SU-DHL-6 (cell line): ENCODE results near the gene ST6GAL1.
A peak's percentile ranks its signal among the peaks of the same experiment; 100 is the strongest.

ENCODE experiments used
- H2AFZ ChIP-seq: fragments of 200-600 bp; sonication (generic); 2 replicates; pipeline ENCODE4 v1.6.1; 2014; ENCODE audit warnings: low read depth, mild to moderate bottlenecking, moderate library complexity, mixed read lengths, antibody characterized with exemption, low read length; ENCODE audit not compliant: severe bottlenecking
- H3F3A ChIP-seq: fragments of 200-600 bp; shearing (Covaris generic); 2 replicates; pipeline ENCODE4 v1.6.0; 2016; ENCODE audit warnings: antibody characterized with exemption, mild to moderate bottlenecking; ENCODE audit not compliant: insufficient read depth
- H3K27ac ChIP-seq: fragments of 200-600 bp; sonication (generic); 2 replicates; pipeline ENCODE4 v1.5.1; 2016; ENCODE audit warnings: low read depth, mild to moderate bottlenecking, low read length, moderate library complexity, mixed read lengths
- H3K27me3 ChIP-seq: fragments of 200-600 bp; sonication (generic), shearing (Covaris generic); 2 replicates; pipeline ENCODE4 v1.6.0; 2014; ENCODE audit warnings: mild to moderate bottlenecking, low read length
- H3K36me3 ChIP-seq: fragments of 200-600 bp; sonication (generic); 2 replicates; pipeline ENCODE4 v1.6.1; 2014; ENCODE audit warnings: mild to moderate bottlenecking, low read length, mixed read lengths
- H3K4me2 ChIP-seq: fragments of 300-600, 200-600 bp; shearing (Covaris generic), sonication (generic); 2 replicates; pipeline ENCODE4 v1.6.0; 2014; ENCODE audit warnings: low read length, low read depth, mild to moderate bottlenecking; ENCODE audit not compliant: poor library complexity, severe bottlenecking
- H3K4me3 ChIP-seq: fragments of 200-600 bp; sonication (generic); 2 replicates; pipeline ENCODE4 v1.5.1; 2014; ENCODE audit warnings: antibody characterized with exemption, low read length, mild to moderate bottlenecking, mixed read lengths; ENCODE audit not compliant: insufficient read depth, poor library complexity, severe bottlenecking
- H3K79me2 ChIP-seq: fragments of 200-600 bp; sonication (generic); 2 replicates; pipeline ENCODE4 v1.6.1; 2014; ENCODE audit warnings: mild to moderate bottlenecking, low read length, moderate library complexity; ENCODE audit not compliant: insufficient read depth
- H3K9ac ChIP-seq: fragments of 200-600 bp; sonication (generic); 2 replicates; pipeline ENCODE4 v1.7.0; 2014; ENCODE audit warnings: mild to moderate bottlenecking, low read length
- H3K9me2 ChIP-seq: fragments of 200-600 bp; sonication (generic); replicated peaks from 2 replicates; pipeline ENCODE4 v1.6.1; 2014; ENCODE audit warnings: low read length; ENCODE audit not compliant: insufficient read depth
- H3K9me3 ChIP-seq: fragments of 200-600 bp; sonication (generic); 2 replicates; pipeline ENCODE4 v1.6.1; 2014; ENCODE audit warnings: low read length, mixed read lengths; ENCODE audit not compliant: insufficient read depth
- H4K20me1 ChIP-seq: fragments of 200-600 bp; sonication (generic); 2 replicates; pipeline ENCODE4 v1.6.1; 2014; ENCODE audit warnings: low read depth, mild to moderate bottlenecking, antibody characterized with exemption, low read length, moderate library complexity, mixed read lengths
- CTCF ChIP-seq: fragments of 200-600 bp; sonication (generic); IDR thresholded peaks from one replicate; pipeline ENCODE4 v1.5.1; 2017; ENCODE audit warnings: antibody characterized with exemption, mild to moderate bottlenecking, low read length, moderate library complexity; ENCODE audit not compliant: insufficient read depth, poor library complexity, severe bottlenecking
- EZH2phosphoT487 ChIP-seq: fragments of 200-600 bp; sonication (generic), shearing (Covaris generic); conservative IDR thresholded peaks from 2 replicates; pipeline ENCODE4 v1.6.1; 2018; ENCODE audit warnings: mild to moderate bottlenecking, antibody characterized with exemption, low read length, moderate library complexity, mixed read lengths

ST6GAL1 gene

GRCh38 chr3:187072102-187072501 is 141.8 kb downstream of the ST6GAL1 start:
- no peak for TF ChIP-seq EZH2phosphoT487
- no peak for TF ChIP-seq CTCF
- Histone ChIP-seq H3K9ac (no peak overlapping the region), H3K27me3 (no peaks in the 10 kb centered on the region), H3K9me2 (no peaks in the 10 kb centered on the region), H3K9me3 (no peaks in the 10 kb centered on the region), H3K79me2 (peaks cover 26% of the 10 kb centered on the region), H3K36me3 (peaks cover 54% of the 10 kb centered on the region), H3K4me2 (no peak overlapping the region), H3F3A (peaks cover 61% of the 10 kb centered on the region), H3K27ac (peak overlapping the region; percentile 59), H3K4me3 (no peak overlapping the region), H4K20me1 (no peaks in the 10 kb centered on the region), H2AFZ (no peak overlapping the region)

- no peak overlapping the region for H2AFZ ChIP-seq
- peaks cover 52% of the 10 kb centered on the region for H3K36me3 ChIP-seq
- peaks cover 65% of the 10 kb centered on the region for H3F3A ChIP-seq
- H3K4me2 ChIP-seq: no peak overlapping the region
- TF ChIP-seq EZH2phosphoT487: no peak
- TF ChIP-seq CTCF: no peak
- H4K20me1 ChIP-seq: no peaks in the 10 kb centered on the region
- H3K79me2 ChIP-seq: peaks cover 23% of the 10 kb centered on the region
- H3K27me3 ChIP-seq: no peaks in the 10 kb centered on the region
- H3K4me3 ChIP-seq: no peak overlapping the region
- no peak overlapping the region for H3K9ac ChIP-seq
- H3K9me2 ChIP-seq: no peaks in the 10 kb centered on the region
- H3K27ac ChIP-seq: peak overlapping the region; percentile 59
- H3K9me3 ChIP-seq: no peaks in the 10 kb centered on the region
Measured at GRCh38 chr3:187072511-187072910, 142.2 kb downstream of the ST6GAL1 start.

GRCh38 chr3:187073581-187074098 is 143.3 kb downstream of the ST6GAL1 start:
- Histone ChIP-seq H3K36me3 (peaks cover 45% of the 10 kb centered on the region), H4K20me1 (no peaks in the 10 kb centered on the region), H3K27ac (0 out of 2 replicates have a peak overlapping the region, but pooled peaks have one; percentile 4), H3K79me2 (peaks cover 14% of the 10 kb centered on the region), H3K4me2 (no peak overlapping the region), H2AFZ (no peak overlapping the region), H3K9me3 (no peaks in the 10 kb centered on the region), H3F3A (peaks cover 72% of the 10 kb centered on the region), H3K9me2 (no peaks in the 10 kb centered on the region), H3K4me3 (no peak overlapping the region), H3K9ac (no peak overlapping the region), H3K27me3 (no peaks in the 10 kb centered on the region)
- TF ChIP-seq CTCF (no peak), EZH2phosphoT487 (no peak)
